ENCODE measurements around the gene HCN2.

- TF ChIP-seq CTCF (IDR thresholded peaks at IDR 0.05) (no peak), POLR2A (IDR thresholded peaks at IDR 0.05) (no peak), POLR2AphosphoS5 (IDR thresholded peaks at IDR 0.05) (no peak)
Observed at GRCh38 chr19:542173-542866, 47.4 kb upstream of the HCN2 start.

Data from breast epithelium (tissue), 3 donors.